Measurements from ENCODE around the gene SZT2.

The SZT2 gene

GRCh38 chr1:43427524-43427923 lies 37.8 kb downstream of the SZT2 start:
- Histone ChIP-seq H3K9me3 (no peaks in the 10 kb centered on the region), H3K4me1 (no peaks in the 10 kb centered on the region), H3K36me3 (peaks cover 72 to 100% (median 95%) of the 10 kb centered on the region in 3 donors), H3K4me3 (no peak overlapping the region), H3K27ac (no peak overlapping the region), H3K27me3 (no peaks in the 10 kb centered on the region)
- TF ChIP-seq, protein P1, sequence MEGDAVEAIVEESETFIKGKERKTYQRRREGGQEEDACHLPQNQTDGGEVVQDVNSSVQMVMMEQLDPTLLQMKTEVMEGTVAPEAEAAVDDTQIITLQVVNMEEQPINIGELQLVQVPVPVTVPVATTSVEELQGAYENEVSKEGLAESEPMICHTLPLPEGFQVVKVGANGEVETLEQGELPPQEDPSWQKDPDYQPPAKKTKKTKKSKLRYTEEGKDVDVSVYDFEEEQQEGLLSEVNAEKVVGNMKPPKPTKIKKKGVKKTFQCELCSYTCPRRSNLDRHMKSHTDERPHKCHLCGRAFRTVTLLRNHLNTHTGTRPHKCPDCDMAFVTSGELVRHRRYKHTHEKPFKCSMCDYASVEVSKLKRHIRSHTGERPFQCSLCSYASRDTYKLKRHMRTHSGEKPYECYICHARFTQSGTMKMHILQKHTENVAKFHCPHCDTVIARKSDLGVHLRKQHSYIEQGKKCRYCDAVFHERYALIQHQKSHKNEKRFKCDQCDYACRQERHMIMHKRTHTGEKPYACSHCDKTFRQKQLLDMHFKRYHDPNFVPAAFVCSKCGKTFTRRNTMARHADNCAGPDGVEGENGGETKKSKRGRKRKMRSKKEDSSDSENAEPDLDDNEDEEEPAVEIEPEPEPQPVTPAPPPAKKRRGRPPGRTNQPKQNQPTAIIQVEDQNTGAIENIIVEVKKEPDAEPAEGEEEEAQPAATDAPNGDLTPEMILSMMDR (IDR thresholded peaks at IDR 0.05) = no peak
- no peak for DNase-seq
- intact Hi-C loops (cut with DNase I; ENCODE audit: low total_unique reads) = no loop called here

GRCh38 chr1:43427941-43428340 lies 38.2 kb downstream of the SZT2 start:
- Histone ChIP-seq H3K9me3 (no peaks in the 10 kb centered on the region), H3K27me3 (no peaks in the 10 kb centered on the region), H3K27ac (no peak overlapping the region), H3K36me3 (peaks cover 72 to 100% (median 95%) of the 10 kb centered on the region in 3 donors), H3K4me3 (no peak overlapping the region), H3K4me1 (no peaks in the 10 kb centered on the region)
- no peak for DNase-seq
- intact Hi-C loops (cut with DNase I; ENCODE audit: low total_unique reads) = no loop called here
- TF ChIP-seq, protein P1 (IDR thresholded peaks at IDR 0.05) = no peak

DNA sequence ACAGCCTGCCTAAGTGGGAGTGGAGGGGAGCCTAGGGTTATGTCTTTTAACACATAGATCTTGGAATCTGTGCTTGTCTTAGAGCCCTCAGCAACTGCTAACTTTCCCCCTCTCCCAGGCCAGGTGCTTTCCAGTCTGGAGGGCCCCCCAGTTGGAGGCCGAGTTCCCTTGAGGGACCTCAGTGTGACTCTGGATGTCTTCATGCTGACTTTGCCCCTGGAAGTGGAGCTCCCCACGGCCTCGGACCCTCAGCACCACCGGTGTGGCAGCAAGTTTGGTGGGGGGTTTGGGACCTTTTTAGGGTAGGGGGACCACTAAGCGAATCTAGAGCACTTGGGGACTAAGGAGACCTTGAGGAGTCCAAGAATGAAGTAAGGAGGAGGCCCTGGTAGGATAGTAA lies 41.1 kb downstream of the SZT2 start:
- H3K27ac ChIP-seq = no peak overlapping the region
- no peaks in the 10 kb centered on the region for H3K27me3 ChIP-seq
- peaks cover 0 to 6% (median 4%) of the 10 kb centered on the region in 4 donors for H3K4me1 ChIP-seq
- H3K36me3 ChIP-seq = peaks cover 71 to 95% (median 88%) of the 10 kb centered on the region in 3 donors
- TF ChIP-seq, protein P1 (IDR thresholded peaks at IDR 0.05) = no peak
- H3K9me3 ChIP-seq = no peaks in the 10 kb centered on the region
- no peak for DNase-seq
- no peak overlapping the region for H3K4me3 ChIP-seq
- intact Hi-C loops (cut with DNase I; ENCODE audit: low total_unique reads) = no loop called here

DNA sequence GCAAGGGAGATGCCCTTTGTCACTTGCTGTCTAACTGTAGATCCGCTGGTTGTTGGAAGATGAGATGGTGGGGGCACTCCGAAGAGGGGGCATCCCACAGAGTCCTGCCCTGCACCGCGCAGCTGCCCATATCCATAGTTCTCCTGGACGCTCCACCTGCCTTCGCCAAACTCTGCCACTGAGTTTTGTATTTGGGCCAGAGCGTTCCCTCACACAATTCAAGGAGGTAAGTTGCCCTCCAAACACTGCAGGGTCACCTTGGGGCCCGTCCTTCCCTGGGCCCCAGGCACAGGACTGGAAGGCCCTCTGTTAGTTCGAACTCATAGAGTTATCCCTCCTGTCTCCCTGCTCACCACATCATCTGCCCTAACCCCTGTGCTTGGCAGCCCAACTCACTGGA lies 42.0 kb downstream of the SZT2 start:
- peak in 1 of 2 donors; percentile 37 for DNase-seq
- H3K36me3 ChIP-seq = peaks cover 64 to 92% (median 80%) of the 10 kb centered on the region in 3 donors
- no peaks in the 10 kb centered on the region for H3K9me3 ChIP-seq
- H3K4me1 ChIP-seq = peaks cover 0 to 13% (median 7%) of the 10 kb centered on the region in 4 donors
- intact Hi-C loops (cut with DNase I; ENCODE audit: low total_unique reads) = no loop called here
- H3K4me3 ChIP-seq = no peak overlapping the region
- TF ChIP-seq, protein P1 (IDR thresholded peaks at IDR 0.05) = no peak
- H3K27me3 ChIP-seq = no peaks in the 10 kb centered on the region
- no peak overlapping the region for H3K27ac ChIP-seq

DNA sequence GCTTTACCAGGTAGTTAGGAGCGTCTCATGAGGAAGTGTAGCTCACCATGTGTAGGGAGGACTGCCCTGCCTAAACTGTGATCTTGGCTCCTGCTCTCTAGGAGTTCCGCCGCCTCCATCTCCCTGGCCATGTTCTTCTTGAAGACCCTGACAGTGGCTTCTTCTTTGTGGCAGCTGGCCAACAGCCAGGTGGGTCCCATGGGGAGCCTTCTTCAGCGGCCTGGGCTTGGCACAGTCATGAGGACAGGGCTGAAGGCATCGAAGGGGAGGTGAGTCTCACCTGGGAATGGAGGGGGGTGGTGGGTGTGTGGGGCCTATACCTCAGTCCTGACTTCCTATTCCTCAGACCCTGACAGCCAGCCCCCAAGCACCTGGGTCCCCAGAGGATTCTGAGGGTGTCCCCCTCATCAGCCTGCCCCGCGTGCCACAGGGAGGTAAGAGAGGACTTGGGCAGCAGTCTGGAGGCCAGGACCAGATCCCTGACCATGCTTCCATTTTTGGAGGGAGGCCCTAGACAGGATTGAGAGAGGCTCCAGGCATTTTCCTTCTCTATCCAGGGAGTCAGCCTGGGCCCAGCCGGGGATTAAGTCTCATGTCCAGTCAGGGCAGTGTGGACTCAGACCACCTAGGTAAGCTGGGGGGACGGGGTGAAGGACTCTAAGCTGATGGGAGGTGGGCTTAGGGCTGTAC lies 42.6 kb downstream of the SZT2 start:
- TF ChIP-seq, protein P1 (IDR thresholded peaks at IDR 0.05) = no peak
- Histone ChIP-seq H3K36me3 (peaks cover 57 to 90% (median 73%) of the 10 kb centered on the region in 3 donors), H3K4me3 (no peak overlapping the region), H3K9me3 (no peaks in the 10 kb centered on the region), H3K27ac (no peak overlapping the region), H3K27me3 (no peaks in the 10 kb centered on the region), H3K4me1 (peaks cover 0 to 15% (median 8%) of the 10 kb centered on the region in 4 donors)
- intact Hi-C loops (cut with DNase I; ENCODE audit: low total_unique reads) = no loop called here
- DNase-seq = no peak
